KBM-7 (cell line): ENCODE results near the gene FLG.
"Not testable (repeated sequence)": the region's sequence is repeated elsewhere in the genome, so short reads cannot be mapped to it uniquely, and the experiment has no call there.

Experiments used
- DNase-seq: peaks from one replicate; pipeline ENCODE4 v3.0.0-alpha.2; 2015
- in situ Hi-C: fragments of 300-500 bp; cut with MboI; formaldehyde crosslinking; loops from 2 replicates; pipeline ENCODE4 v1.14.3; 2020; ENCODE audit warnings: low sequenced_read_pairs, low pct_unique_long_range_greater_than_20kb, mixed read lengths

FLG gene

DNA sequence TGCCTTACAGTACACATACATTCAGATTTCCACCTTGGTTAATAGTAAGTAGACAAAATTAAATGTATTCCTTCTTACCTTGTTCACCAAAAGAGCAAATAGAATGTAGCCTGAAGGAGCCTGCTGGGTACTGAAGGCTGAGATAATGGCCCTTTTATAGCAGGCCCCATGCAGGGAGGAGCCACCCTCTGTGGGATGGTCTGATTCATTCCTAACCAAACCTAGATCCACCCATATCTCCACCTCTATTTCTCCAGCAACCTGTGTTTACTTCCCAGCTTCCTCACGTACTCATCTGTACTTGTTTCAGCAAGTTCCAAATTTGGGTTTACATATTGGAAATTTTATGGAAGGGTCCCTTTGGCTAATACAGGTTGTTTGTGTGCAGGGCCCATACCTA lies at the start of gene FLG:
FLG (minus strand) TSS at position 129 of the 400 bp plus-strand sequence. CDS start 9,783 bp downstream, outside the sequence.
- DNase-seq: no peak
- in situ Hi-C loops: no loop called here

DNA sequence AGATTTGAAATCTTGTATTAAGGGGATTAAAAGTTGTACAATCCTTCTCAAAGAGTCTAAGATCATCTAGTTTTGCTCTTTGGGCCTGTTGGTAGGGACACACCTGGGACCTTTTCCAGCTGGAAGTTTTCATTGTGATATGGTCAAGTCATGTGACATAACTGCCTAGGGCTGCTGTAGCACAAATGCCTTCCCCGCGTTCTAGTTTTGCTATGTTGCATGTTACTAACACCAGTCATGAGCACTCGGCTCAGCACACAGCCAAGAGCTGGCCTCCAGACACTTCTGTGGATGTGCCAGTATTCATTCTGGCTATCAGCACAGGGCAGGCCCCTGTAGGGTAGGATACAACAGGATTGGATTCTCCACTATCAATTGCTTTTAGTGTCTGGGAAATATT lies 49.4 kb upstream of the FLG start:
- in situ Hi-C loops: no loop called here
- no peak for DNase-seq

DNA sequence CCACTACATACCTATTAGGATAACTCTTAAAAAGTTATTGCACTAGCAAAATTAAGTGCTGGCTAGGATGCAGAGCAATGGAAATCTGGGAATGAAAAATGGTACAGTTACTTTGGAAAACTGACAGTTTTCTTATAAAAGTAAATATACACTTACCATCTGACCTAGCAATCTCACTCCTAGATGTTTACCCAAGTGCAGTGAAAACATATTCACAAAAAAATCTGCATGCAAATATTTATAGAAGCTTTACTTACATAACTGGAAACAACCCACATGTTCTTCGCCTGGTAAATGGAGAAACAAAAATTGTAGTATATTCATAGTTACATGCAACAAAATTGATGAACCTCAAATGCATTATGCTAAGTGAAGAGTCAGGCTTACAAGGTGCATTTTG lies 47.6 kb upstream of the FLG start:
- in situ Hi-C loops: no loop called here
- DNase-seq: no peak

DNA sequence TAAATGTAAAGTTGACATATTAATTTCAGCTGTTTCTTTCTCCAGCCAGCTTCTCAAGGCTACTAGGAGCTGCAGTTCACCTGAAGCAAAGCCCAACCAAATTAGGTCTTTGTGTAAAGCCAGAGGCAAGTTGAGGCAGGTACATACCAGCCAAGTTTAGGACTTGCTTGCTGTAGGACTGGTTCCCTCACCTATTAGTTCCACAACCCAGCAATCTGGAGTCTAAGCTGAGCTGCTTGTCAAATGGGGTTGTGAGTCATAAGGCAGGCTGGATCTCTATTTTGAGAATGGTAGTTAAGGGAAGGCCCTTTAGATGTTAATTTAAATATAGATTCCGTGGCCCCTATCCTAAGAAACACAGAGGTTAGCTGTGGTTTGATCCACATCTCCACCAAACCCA lies 42.4 kb upstream of the FLG start:
- in situ Hi-C loops: no loop called here

DNA sequence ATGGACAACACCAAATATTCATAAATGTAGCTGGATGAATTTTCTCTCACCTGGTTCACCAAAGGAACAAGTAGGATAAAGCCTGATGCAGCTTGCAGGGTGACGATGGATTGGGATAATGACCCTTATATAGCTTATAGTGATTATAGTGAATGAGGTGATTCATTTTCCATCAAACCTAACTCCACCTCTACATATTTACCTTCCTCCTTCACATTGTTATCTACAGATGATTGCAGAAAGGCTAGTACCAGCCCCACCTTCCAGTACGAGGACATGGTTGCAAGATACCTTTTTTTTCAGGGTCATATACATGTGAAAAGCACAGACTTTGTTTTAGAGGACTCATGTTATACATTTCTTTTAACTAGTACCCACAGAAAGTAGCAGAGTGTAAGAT lies 34.9 kb upstream of the FLG start, which contains the start of gene FLG2:
FLG2 (minus strand) TSS at position 101 of the 400 bp plus-strand sequence. CDS start 1,122 bp downstream, outside the sequence.
- no peak for DNase-seq
- in situ Hi-C loops: no loop called here

More for the DNA sequence above, 42.4 kb upstream of the FLG start:
- no peak for DNase-seq

DNA sequence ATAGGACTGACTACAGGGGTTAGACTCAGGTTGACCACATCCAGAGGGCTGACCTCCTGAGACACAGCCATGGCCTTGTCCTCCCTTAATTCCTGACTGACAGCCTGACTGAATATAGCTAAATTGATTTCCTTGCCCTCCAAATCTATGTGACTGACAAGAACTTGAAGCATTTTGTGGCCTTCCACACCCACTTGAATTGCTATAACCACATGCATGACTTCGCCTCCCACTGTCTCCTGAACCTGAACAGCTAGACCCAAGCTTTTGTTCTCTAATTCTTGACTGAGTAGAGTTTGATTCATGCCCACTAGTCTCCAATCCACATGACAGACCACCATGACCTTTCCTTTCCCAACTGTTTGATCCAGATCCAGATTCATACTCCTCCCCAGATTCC lies 31.7 kb upstream of the FLG start:
- no peak for DNase-seq
- in situ Hi-C loops: no loop called here

DNA sequence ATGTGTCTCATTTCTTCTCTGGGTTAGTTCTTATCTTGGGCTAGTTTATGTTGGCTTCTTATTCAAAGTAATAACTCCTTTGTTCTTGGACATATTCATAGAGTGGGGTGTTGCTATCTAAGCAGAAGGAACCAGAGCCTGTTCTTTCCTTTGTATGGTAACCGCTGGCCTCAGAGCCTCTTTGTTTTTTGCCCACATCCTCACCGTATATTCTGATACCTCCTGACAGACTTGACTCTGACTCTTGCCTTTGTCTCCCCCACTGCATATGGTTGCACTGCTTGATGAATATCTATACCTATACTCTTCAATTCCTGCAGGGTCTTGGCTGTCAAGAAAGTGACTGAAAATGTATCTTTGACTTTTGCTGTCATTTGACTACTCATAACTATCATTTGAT lies 24.6 kb upstream of the FLG start:
- in situ Hi-C loops: no loop called here
- no peak for DNase-seq

DNA sequence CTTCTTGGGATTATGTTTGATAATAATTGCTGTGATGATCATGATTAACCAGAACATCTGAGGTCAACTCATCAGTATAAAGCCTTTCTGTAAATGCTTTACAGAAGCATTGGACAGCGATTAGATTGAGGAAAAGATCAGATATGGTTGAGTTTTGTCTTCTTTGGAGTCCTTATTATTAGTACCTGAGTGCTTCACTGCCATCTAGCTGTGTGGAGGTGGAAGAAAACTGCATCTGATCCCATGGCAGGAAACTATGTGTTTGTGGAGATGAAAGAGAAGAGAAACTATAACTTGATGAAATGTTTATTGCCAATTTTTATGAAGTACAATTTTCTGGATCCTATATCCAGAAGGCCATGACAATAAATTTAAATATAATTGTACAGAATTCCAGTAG lies 23.4 kb upstream of the FLG start:
- DNase-seq: no peak
- in situ Hi-C loops: no loop called here

DNA sequence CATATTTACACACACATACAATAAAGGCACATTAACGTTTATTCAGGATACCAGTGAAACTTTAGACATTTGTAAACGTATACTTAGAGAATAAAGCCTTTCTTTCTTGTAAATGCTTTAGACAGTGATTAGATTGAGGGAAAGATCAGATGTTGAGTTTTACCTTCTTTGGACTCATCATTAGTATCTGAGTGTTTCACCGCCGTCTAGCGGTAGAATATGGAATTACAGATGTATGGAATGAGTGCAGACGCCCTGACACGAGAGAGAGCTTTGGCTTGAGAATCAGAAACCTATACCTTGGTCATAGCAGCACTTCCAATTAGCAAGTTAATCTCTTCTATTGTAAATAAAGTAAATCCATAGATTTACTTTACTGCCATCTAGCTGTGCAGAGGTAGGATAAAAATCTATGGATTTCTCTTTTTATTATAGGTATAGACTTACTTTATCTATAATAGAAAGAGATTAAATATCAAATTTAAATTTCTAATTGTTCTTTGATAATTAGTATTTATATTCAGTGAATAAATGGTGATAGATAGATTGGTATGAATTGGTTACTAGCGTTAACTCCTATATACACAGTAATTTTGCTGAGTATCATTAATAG lies 22.2 kb upstream of the FLG start:
- in situ Hi-C loops: no loop called here
- DNase-seq: peak; percentile 60

DNA sequence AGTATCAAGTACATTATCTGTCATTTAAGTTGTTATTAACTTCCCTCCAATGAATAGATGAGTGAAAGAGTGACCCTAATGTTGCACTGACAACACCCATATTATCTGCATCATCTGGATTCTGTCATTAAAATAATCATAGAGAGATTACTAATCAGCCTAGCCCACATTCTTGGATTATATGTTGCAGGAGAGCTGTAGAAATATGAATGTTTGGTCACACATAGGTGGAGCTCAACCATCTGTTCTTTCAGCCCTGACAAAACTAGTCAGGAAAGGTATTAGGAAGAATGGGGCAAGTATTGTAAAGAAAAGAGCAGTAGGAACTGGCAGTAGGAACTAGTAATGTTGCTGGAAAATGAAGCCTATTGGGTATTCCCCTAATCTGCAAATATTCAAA lies 19.4 kb upstream of the FLG start:
- no peak for DNase-seq
- in situ Hi-C loops: no loop called here

DNA sequence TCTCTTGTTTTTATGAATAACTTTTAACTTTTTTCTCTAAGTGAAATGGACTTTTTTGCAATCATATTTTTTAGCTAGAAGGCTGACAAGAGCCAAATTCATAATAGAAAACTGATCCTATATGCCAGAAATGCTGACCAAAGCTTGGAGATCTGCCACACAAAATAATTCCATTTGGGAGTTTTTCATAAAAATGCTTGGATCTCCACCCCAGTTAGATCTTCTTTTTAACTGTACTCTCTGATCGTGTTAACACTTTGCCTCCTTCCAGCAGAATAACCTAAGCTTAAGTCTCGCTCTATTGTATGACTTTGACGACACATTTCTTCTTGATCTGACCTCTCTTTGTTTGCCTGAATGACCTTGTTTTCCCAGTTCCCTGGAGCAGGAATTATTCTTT lies 18.0 kb upstream of the FLG start:
- no peak for DNase-seq
- in situ Hi-C loops: no loop called here

DNA sequence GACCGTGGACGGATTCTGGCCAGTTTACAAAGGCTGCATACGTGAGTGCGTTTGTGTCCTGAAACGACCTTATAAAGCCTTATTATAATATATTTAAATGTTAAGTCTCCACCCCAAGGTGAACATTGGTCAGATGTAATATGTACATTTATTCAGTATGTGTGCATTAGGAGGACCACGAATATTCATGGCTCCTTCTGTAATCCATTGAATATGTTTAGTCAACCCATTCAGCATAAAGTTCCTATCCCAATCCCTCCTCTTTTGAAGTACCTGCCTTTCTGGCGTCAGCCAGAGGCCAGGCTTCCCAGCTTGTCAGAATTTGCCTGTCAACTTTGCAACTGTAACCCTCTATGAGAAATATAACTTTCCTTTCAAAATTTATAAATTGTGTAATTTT lies 10.4 kb upstream of the FLG start:
- DNase-seq: no peak
- in situ Hi-C loops: no loop called here

DNA sequence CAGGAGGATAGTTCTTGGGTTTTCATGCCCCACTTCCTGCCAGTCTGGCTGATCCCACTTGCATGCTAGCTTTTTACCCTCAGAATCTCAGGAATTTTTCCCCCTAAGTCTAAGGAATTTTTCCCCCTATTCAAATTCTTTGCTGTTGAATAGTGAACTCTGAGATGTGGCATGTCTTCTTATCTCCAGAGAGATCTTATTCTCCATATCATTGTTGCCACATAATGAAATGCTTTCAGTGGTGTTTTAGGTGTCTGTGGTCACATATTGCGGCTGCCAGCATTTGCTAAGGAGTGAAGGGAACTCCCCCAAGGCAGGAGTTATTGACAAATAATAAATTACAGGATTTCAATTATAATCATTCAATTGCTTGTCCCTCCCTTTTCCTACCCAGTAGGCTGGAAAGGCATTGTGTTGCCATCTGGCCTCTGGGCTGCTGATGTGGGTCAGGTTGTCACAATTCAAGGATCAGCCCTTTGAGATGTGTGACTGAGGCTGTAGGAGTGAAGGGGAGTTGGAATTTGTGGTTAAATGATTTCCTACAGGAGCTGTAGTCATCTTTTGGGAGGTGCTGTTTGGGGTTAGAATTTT lies 3.9 kb upstream of the FLG start:
- no peak for DNase-seq
- in situ Hi-C loops: no loop called here

DNA sequence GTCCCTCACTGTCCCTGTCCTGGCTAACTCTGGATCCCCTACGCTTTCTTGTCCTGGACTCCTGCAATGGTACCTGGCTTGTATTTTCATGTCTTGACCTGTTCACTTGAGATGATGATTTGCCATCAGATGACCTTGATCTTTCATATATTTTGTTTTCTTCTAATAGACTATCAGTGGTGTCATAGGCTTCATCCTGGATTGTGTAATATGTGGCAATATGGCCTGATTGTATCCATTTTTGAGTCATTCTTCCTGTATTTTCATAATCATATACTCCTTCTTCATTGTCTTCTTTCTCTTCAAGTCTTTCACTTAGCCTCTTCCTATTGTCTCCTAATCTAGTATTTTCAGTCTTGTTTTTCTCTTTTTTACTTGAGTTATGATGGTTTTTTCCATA lies 11.1 kb downstream of the FLG start:
- in situ Hi-C loops: no loop called here
- DNase-seq: no peak

DNA sequence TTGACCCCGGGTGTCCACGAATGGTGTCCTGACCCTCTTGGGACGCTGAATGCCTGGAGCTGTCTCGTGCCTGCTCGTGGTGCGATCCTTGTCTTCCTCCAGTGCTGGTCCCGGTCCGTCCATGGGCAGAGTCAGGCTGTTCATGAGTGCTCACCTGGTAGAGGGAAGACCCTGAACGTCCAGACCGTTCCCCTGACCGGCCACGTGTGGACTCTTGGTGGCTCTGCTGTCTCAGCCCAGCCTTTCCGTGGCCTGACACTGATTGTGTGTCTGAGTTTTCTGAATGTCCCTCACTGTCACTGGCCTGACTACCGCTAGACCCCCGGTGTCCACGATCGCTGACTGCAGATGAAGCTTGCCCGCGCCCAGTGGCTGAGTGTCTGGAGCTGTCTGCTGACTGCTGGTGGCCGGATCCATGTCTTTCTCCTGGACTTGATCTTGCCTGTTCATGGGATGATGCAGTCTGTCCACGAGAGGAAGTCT lies 11.7 kb downstream of the FLG start:
- in situ Hi-C loops: no loop called here
- no peak for DNase-seq

DNA sequence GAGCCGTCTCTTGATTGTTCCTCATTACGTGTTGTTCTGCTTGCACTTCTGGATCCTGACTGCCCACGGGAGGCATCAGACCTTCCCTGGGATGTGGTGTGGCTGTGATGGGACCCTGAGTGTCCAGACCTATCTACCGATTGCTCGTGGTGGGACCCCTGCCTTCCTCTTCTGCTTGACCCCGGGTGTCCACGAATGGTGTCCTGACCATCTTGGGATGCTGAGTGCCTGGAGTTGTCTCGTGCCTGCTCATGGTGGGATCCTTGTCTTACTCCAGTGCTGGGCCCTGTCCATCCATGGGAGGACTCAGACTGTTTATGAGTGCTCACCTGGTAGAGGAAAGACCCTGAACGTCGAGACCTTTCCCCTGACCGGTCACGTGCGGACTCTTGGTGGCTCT lies 12.9 kb downstream of the FLG start:
- DNase-seq, in situ Hi-C loops: not testable (repeated sequence)

DNA sequence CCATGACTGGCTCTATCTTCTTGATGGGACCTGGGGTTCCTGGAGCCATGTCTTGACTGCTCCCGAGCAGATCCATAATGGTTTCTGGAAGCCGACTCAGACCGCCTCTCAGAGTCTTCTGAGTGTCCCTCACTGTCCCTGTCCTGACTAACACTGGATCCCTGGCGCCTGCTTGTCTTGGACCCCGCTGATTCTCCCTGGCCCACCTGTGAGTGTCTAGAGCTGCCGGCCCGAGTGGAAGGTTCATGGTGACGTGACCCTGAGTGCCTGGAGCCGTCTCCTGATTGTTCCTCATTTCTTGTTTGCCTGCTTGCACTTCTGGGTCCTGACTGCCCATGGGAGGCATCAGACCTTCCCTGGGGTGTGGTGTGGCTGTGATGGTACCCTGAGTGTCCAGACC lies 15.1 kb downstream of the FLG start:
- in situ Hi-C loops: no loop called here
- DNase-seq: no peak

DNA sequence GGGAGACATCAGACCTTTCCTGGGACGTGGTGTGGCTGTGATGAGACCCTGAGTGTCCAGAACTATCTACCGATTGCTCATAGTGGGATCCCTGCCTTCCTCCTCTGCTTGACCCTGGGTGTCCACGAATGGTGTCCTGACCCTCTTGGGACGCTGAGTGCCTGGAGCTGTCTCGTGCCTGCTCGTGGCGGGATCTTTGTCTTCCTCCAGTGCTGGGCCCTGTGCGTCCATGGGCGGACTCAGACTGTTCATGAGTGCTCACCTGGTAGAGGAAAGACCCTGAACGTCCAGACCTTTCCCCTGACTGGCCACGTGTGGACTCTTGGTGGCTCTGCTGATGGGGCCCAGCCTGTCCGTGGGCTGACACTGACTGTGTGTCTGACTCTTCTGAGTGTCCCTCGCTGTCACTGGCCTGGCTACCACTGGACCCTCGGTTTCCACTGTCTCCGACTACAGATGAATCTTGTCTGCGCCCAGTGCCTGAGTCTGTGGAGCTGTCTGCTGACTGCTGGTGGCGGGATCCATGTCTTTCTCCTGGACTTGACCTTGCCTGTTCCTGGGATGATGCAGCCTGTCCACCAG lies 15.6 kb downstream of the FLG start:
- DNase-seq, in situ Hi-C loops: not testable (repeated sequence)

DNA sequence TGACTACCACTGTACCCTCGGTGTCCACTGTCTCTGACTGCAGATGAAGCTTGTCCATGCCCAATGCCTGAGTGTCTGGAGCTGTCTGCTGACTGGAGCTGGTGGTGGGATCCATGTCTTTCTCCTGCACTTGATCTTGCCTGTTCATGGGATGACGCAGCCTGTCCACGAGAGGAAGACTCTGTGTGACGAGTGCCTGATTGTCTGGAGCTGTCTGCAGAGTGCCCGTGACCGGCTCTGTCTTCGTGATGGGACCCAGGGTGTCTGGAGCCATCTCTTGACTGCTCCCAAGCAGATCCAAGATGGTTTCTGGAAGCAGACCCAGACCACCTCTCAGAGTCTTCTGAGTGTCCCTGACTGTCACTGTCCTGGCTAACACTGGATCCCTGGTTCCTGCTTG lies 16.3 kb downstream of the FLG start:
- in situ Hi-C loops, DNase-seq: not testable (repeated sequence)

DNA sequence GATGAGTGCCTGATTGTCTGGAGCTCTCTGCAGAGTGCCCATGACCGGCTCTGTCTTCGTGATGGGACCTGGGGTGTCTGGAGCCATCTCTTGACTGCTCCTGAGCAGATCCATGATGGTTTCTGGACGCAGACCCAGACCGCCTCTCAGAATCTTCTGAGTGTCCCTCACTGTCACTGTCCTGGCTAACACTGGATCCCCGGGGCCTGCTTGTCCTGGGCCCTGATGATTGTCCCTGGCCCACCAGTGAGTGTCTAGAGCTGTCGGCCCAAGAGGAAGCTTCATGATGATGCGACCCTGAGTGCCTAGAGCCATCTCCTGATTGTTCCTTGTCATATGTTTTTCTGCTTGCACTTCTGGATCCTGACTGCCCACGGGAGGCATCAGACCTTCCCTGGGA lies 17.1 kb downstream of the FLG start:
- in situ Hi-C loops, DNase-seq: not testable (repeated sequence)

DNA sequence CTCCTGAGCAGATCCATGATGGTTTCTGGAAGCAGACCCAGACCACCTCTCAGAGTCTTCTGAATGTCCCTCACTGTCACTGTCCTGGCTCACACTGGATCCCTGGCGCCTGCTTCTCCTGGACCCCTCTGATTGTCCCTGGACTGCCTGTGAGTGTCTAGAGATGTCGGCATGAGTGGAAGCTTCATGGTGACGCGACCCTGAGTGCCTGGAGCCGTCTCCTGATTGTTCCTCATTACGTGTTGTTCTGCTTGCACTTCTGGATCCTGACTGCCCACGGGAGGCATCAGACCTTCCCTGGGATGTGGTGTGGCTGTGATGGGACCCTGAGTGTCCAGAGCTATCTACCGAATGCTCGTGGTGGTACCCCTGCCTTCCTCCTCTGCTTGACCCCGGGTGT lies 18.9 kb downstream of the FLG start:
- DNase-seq, in situ Hi-C loops: not testable (repeated sequence)
